B cell (primary cell): ENCODE results near the gene TAOK2. TPM values are rescaled to one million over a fixed set of nuclear protein-coding genes. Genes with fewer than 3 reads are reported as not detected.

Experiments used
- ATAC-seq: fragments of 200-7000 bp; cut with Tn5 transposase; one replicate; pipeline ENCODE4 v1.10.0; 2021; ENCODE audit warnings: low read depth, mild to moderate bottlenecking, moderate number of reproducible peaks, moderate library complexity
- CTCF ChIA-PET: fragments of 350-600 bp; sonication (Branson Sonifier 250); formaldehyde crosslinking; loops from one replicate; lab custom pipeline; 2021; ENCODE audit warnings: antibody characterized with exemption, inconsistent platforms; lab: Charles Lee
- POLR2A ChIA-PET: fragments of 350-600 bp; sonication (Branson Sonifier 250); formaldehyde crosslinking; loops from one replicate; lab custom pipeline; 2021; ENCODE audit warnings: antibody characterized with exemption; lab: Charles Lee
- DNase-seq: peaks from one replicate; pipeline ENCODE4 v3.0.0; 2013
- H2AFZ ChIP-seq: 2 replicates; pipeline ENCODE4 v1.6.1; 2012; ENCODE audit warnings: mild to moderate bottlenecking, low read depth, low read length; ENCODE audit not compliant: insufficient read depth, poor library complexity, severe bottlenecking
- H3K27ac ChIP-seq, 2 donors: 1 replicate in 1 of 2; 2 replicates in 1 of 2; pipeline ENCODE4 v1.5.1; 2012 to 2013; ENCODE audit warnings: low read length in 2 of 2, mild to moderate bottlenecking in 2 of 2, moderate library complexity in 1 of 2
- H3K27me3 ChIP-seq, 4 experiments: fragments of 200-600 bp in 1 of 4; sonication (generic) in 1 of 4; replicated peaks in 1 of 4; 1 replicate in 2 of 4; 2 replicates in 2 of 4; pipeline versions ENCODE4 v1.6.1 to v1.7.0; 2013 to 2016; ENCODE audit warnings: low read length in 3 of 4, mild to moderate bottlenecking in 2 of 4, mixed read lengths in 1 of 4, moderate library complexity in 1 of 4; ENCODE audit not compliant: insufficient read depth in 4 of 4, control insufficient read depth in 3 of 4; ENCODE audit errors: control extremely low read depth in 1 of 4
- H3K36me3 ChIP-seq, 2 experiments: replicated peaks in 1 of 2; 1 replicate in 1 of 2; 2 replicates in 1 of 2; pipeline versions ENCODE4 v1.6.1 to v1.7.1; 2013; ENCODE audit warnings: low read length in 1 of 2; ENCODE audit not compliant: insufficient read depth in 2 of 2, control insufficient read depth in 1 of 2; ENCODE audit errors: control extremely low read depth in 1 of 2, extremely low read depth in 1 of 2
- H3K4me1 ChIP-seq, 2 donors: fragments of 200-600 bp in 1 of 2; sonication (generic) in 1 of 2; 1 replicate in 1 of 2; 2 replicates in 1 of 2; pipeline versions ENCODE4 v1.5.1 to v1.6.1; 2013 to 2017; ENCODE audit warnings: low read length in 2 of 2; ENCODE audit not compliant: control insufficient read depth in 2 of 2, insufficient read depth in 2 of 2
- H3K4me2 ChIP-seq: replicated peaks from 2 replicates; pipeline ENCODE3; 2012; ENCODE audit warnings: mild to moderate bottlenecking, low read depth, low read length; ENCODE audit not compliant: poor library complexity, severe bottlenecking
- H3K4me3 ChIP-seq, 5 experiments: fragments of 200-600 bp in 1 of 5; sonication (generic) in 1 of 5; 1 replicate in 3 of 5; 2 replicates in 2 of 5; pipeline versions ENCODE4 v1.5.1 to v1.7.0; 2011 to 2016; ENCODE audit warnings: low read length in 4 of 5, mild to moderate bottlenecking in 4 of 5, low read depth in 2 of 5, control low read depth in 1 of 5, moderate library complexity in 1 of 5; ENCODE audit not compliant: insufficient read depth in 1 of 5; ENCODE audit errors: control extremely low read depth in 1 of 5, extremely low read depth in 1 of 5
- H3K79me2 ChIP-seq: fragments of 200-600 bp; sonication (generic); one replicate; pipeline ENCODE4 v1.6.0; 2016; ENCODE audit warnings: low read length; ENCODE audit not compliant: control insufficient read depth, insufficient read depth
- H3K9ac ChIP-seq: fragments of 200-600 bp; sonication (generic); 2 replicates; pipeline ENCODE4 v1.6.1; 2017; ENCODE audit warnings: mild to moderate bottlenecking, low read length, moderate library complexity
- H3K9me3 ChIP-seq, 3 donors: one replicate each; pipeline versions ENCODE4 v1.6.1 to v1.7.1; 2013; ENCODE audit warnings: low read length in 2 of 3; ENCODE audit not compliant: control insufficient read depth in 2 of 3, insufficient read depth in 1 of 3; ENCODE audit errors: control extremely low read depth in 1 of 3
- H4K20me1 ChIP-seq: 2 replicates; pipeline ENCODE4 v1.6.0; 2012; ENCODE audit warnings: mild to moderate bottlenecking, low read length; ENCODE audit not compliant: insufficient read depth, control insufficient read depth, poor library complexity, severe bottlenecking
- H3K27ac Mint-ChIP-seq: one replicate; pipeline ENCODE4 v1.8.0; 2021; ENCODE audit warnings: mixed read lengths
- H3K27me3 Mint-ChIP-seq: one replicate; pipeline ENCODE4 v1.8.0; 2021; ENCODE audit warnings: mixed read lengths
- H3K4me1 Mint-ChIP-seq: one replicate; pipeline ENCODE4 v1.8.0; 2021; ENCODE audit warnings: mixed read lengths
- H3K4me3 Mint-ChIP-seq: one replicate; pipeline ENCODE4 v1.8.0; 2021; ENCODE audit warnings: mixed read lengths
- H3K9me3 Mint-ChIP-seq: one replicate; pipeline ENCODE4 v1.8.0; 2022; ENCODE audit warnings: mixed read lengths; ENCODE audit not compliant: insufficient read depth
- CTCF ChIP-seq: fragments of 200-600 bp; IDR thresholded peaks from one replicate; pipeline ENCODE4 v1.8.0; 2022; ENCODE audit warnings: antibody characterized with exemption, mild to moderate bottlenecking
- EZH2 ChIP-seq: IDR thresholded peaks from 2 replicates; pipeline ENCODE4 v1.6.1; 2012; ENCODE audit warnings: borderline replicate concordance, low read depth, mild to moderate bottlenecking, moderate library complexity, low read length; ENCODE audit not compliant: insufficient read depth, poor library complexity, severe bottlenecking
- WGBS: methylation state at CpG from one replicate; pipeline ENCODE4 v1.1.5; 2013; ENCODE audit warnings: missing lambda C conversion rate; ENCODE audit not compliant: insufficient coverage; 5-methylcytosine and 5-hydroxymethylcytosine counted together
- intact Hi-C: fragments of 100-400 bp; cut with micrococcal nuclease; formaldehyde crosslinking; loops from one replicate; pipeline ENCODE4 v1.10.0; 2022
- polyA plus RNA-seq: library from polyadenylated mRNA; depleted of rRNA; stranded (reverse); fragments of >200 nt; gene quantifications from 2 replicates; pipeline ENCODE4 v1.2.3, GENCODE V29; 2012
- total RNA-seq, 2 donors: library from RNA; stranded (reverse); fragments of 120-200 nt in 1 of 2; gene quantifications; 1 replicate in 1 of 2; 2 replicates in 1 of 2; pipeline versions ENCODE4 v1.2.3 to v1.2.4, GENCODE V29; 2013 to 2022

TAOK2 gene
- total and polyA plus RNA-seq, 2 donors (not counting 1 experiment from before 2014, with no cell fraction given), result 30.3 to 50.8 TPM

- Histone ChIP-seq H4K20me1 (no peaks in the 10 kb centered on the region), H3K36me3 (no peaks in the 10 kb centered on the region), H3K4me3 (no peak overlapping the region), H3K9me3 (peaks cover 0 to 3% (median 0%) of the 10 kb centered on the region in 3 donors), H3K4me2 (no peak overlapping the region), H3K27ac (no peak overlapping the region), H3K27me3 (no peaks in the 10 kb centered on the region), H3K79me2 (no peaks in the 10 kb centered on the region), H3K4me1 (peaks cover 6 to 11% of the 10 kb centered on the region in 2 donors), H2AFZ (no peak overlapping the region), H3K9ac (no peak overlapping the region)
- DNase-seq, result no peak
- 68% methylated on average over 3 of the region's 4 CpGs for WGBS
- H3K27ac Mint-ChIP-seq, result no peak overlapping the region
- H3K4me1 Mint-ChIP-seq, result peaks cover 15% of the 10 kb centered on the region
- TF ChIP-seq EZH2, result no peak
- no peak for TF ChIP-seq CTCF
- ChIA-PET CTCF (interaction anchor here (0.9 to 3.8 kb wide), 5 partner anchors 13 to 327 kb away, joined by 3 to 18 read pairs (median 3); partner anchors contain the start of gene TLCD3B), POLR2A (interaction anchor here (0.7 kb wide), 1 partner anchor 205 kb away, joined by 3 read pairs; no protein-coding TSS in a partner anchor)
- intact Hi-C loops, result no loop called here
- H3K9me3 Mint-ChIP-seq, result no peaks in the 10 kb centered on the region
- no peak overlapping the region for H3K4me3 Mint-ChIP-seq
- ATAC-seq, result no peak
- H3K27me3 Mint-ChIP-seq, result peaks cover 4% of the 10 kb centered on the region
These were observed 45.1 kb downstream of the TAOK2 start for GRCh38 chr16:30018731-30019158.

- H2AFZ ChIP-seq, result no peak within 1 kb of the TSS
- no peak for TF ChIP-seq CTCF
- TF ChIP-seq EZH2, result no peak
- no peaks in the 10 kb centered on the region for H3K79me2 ChIP-seq
- no peak for ATAC-seq
- Mint-ChIP-seq H3K27me3 (peaks cover 18% of the 10 kb centered on the region), H3K9me3 (no peaks in the 10 kb centered on the region), H3K4me3 (no peak within 1 kb of the TSS), H3K4me1 (peaks cover 15% of the 10 kb centered on the region), H3K27ac (no peak within 1 kb of the TSS)
- no peak for DNase-seq
- H3K36me3 ChIP-seq, result no peaks in the 10 kb centered on the region
- intact Hi-C loops, result no loop called here
- peaks cover 0 to 9% (median 2%) of the 10 kb centered on the region in 4 experiments for H3K27me3 ChIP-seq
- POLR2A ChIA-PET, result no interaction called here
- WGBS, result 87% methylated on average over 3 of the region's 6 CpGs
- no peaks in the 10 kb centered on the region for H4K20me1 ChIP-seq
- no peak within 1 kb of the TSS for H3K4me2 ChIP-seq
- no peak within 1 kb of the TSS for H3K4me3 ChIP-seq
- H3K4me1 ChIP-seq, result peaks cover 6 to 11% of the 10 kb centered on the region in 2 donors
- H3K27ac ChIP-seq, result no peak within 1 kb of the TSS
- CTCF ChIA-PET, result interaction anchor here (1.2 to 1.8 kb wide), 2 partner anchors 9 to 322 kb away, joined by 5 to 6 read pairs; no protein-coding TSS in a partner anchor
- H3K9ac ChIP-seq, result no peak within 1 kb of the TSS
- H3K9me3 ChIP-seq, result peaks cover 0 to 3% (median 0%) of the 10 kb centered on the region in 3 donors
These were observed 49.2 kb downstream of the TAOK2 start, which contains the start of gene C16orf92 for GRCh38 chr16:30022887-30023286. C16orf92 (plus strand) TSS chr16:30023198; CDS start chr16:30023341, 143 bp downstream.
